Body of pancreas (tissue), 4 donors: Measurements from ENCODE around the gene TMC7.

Experiments
- POLR2A ChIP-seq, 3 donors: fragments of 450-650 bp; IDR thresholded peaks; one replicate each; pipeline ENCODE4 v1.6.1; 2016; ENCODE audit warnings: antibody characterized with exemption in 3 of 3, mild to moderate bottlenecking in 2 of 3
- TF ChIP-seq, protein P1 (sequence below), 7 experiments: fragments of 450-650 bp in 4 of 7; fragments of 200-600 bp in 3 of 7; sonication (generic) in 3 of 7; IDR thresholded peaks; one replicate each; pipeline ENCODE4 v1.5.1; 2016 to 2019; ENCODE audit warnings: antibody characterized with exemption in 7 of 7

DNA sequence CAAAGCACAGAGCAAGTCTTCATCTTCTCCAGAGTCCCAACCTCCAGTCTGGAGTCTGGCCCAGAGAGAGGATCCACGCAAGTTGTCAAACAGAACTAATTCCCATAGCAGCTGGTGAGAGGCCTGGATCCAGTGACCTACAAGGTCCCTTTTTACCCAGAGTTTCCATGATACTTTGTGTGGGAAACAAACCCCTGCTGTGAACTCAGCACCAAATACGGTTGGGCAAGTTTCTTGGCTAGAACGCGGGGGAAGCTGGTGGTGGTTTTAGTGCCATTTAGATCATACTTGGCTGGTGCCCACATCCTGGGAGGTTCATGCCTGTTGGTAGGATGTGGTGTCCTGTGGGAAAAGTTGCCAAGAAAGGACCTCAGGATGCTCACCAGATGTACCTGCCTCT, 18.1 kb downstream of the TMC7 start:
- TF ChIP-seq, protein P1, sequence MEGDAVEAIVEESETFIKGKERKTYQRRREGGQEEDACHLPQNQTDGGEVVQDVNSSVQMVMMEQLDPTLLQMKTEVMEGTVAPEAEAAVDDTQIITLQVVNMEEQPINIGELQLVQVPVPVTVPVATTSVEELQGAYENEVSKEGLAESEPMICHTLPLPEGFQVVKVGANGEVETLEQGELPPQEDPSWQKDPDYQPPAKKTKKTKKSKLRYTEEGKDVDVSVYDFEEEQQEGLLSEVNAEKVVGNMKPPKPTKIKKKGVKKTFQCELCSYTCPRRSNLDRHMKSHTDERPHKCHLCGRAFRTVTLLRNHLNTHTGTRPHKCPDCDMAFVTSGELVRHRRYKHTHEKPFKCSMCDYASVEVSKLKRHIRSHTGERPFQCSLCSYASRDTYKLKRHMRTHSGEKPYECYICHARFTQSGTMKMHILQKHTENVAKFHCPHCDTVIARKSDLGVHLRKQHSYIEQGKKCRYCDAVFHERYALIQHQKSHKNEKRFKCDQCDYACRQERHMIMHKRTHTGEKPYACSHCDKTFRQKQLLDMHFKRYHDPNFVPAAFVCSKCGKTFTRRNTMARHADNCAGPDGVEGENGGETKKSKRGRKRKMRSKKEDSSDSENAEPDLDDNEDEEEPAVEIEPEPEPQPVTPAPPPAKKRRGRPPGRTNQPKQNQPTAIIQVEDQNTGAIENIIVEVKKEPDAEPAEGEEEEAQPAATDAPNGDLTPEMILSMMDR (IDR thresholded peaks at IDR 0.05), result no peak
- TF ChIP-seq POLR2A (IDR thresholded peaks at IDR 0.05), result no peak
